Liver (tissue), 3 donors: ENCODE data around the gene INO80D.

ENCODE experiments used
- ATF3 ChIP-seq: IDR thresholded peaks from 2 replicates; pipeline ENCODE4 v1.6.1; 2016; ENCODE audit warnings: antibody characterized with exemption
- CTCF ChIP-seq: fragments of 150-350 bp; IDR thresholded peaks from 2 replicates; pipeline ENCODE4 v1.5.1; 2017; ENCODE audit warnings: improper control_type of control experiment, low read depth, low read length; ENCODE audit not compliant: missing input control
- FOXA1 ChIP-seq: IDR thresholded peaks from 2 replicates; pipeline ENCODE4 v1.6.1; 2016; ENCODE audit warnings: antibody characterized with exemption
- FOXA2 ChIP-seq: IDR thresholded peaks from 2 replicates; pipeline ENCODE4 v1.6.1; 2016; ENCODE audit warnings: antibody characterized with exemption
- GABPA ChIP-seq, 2 donors: IDR thresholded peaks in 1 of 2; conservative IDR thresholded peaks in 1 of 2; 2 replicates each; pipeline ENCODE4 v1.6.1; 2016; ENCODE audit warnings: antibody characterized with exemption in 2 of 2, mild to moderate bottlenecking in 1 of 2, moderate library complexity in 1 of 2
- HNF4A ChIP-seq, 2 donors: conservative IDR thresholded peaks; 2 replicates each; pipeline ENCODE4 v1.6.1; 2016; ENCODE audit warnings: antibody characterized with exemption in 2 of 2, mild to moderate bottlenecking in 2 of 2
- JUND ChIP-seq, 2 donors: IDR thresholded peaks; 2 replicates each; pipeline ENCODE4 v1.6.1; 2016; ENCODE audit warnings: antibody characterized with exemption in 2 of 2
- RAD21 ChIP-seq, 2 donors: IDR thresholded peaks; 2 replicates each; pipeline ENCODE4 v1.6.1; 2016; ENCODE audit warnings: antibody characterized with exemption in 2 of 2, mild to moderate bottlenecking in 2 of 2
- REST ChIP-seq: IDR thresholded peaks from 2 replicates; pipeline ENCODE4 v1.6.1; 2016; ENCODE audit warnings: antibody characterized with exemption, mild to moderate bottlenecking
- SP1 ChIP-seq: IDR thresholded peaks from 2 replicates; pipeline ENCODE4 v1.6.1; 2018; ENCODE audit warnings: antibody characterized with exemption, mild to moderate bottlenecking
- TAF1 ChIP-seq: conservative IDR thresholded peaks from 2 replicates; pipeline ENCODE4 v1.6.1; 2016; ENCODE audit warnings: antibody characterized with exemption, mild to moderate bottlenecking
- ZBTB33 ChIP-seq: IDR thresholded peaks from 2 replicates; pipeline ENCODE4 v1.6.1; 2016; ENCODE audit warnings: antibody characterized with exemption
- TF ChIP-seq, protein P1 (sequence below): IDR thresholded peaks from 2 replicates; pipeline ENCODE4 v1.6.1; 2016; ENCODE audit warnings: antibody characterized with exemption
- donor health status: healthy.
- donor health status: healthy.

DNA sequence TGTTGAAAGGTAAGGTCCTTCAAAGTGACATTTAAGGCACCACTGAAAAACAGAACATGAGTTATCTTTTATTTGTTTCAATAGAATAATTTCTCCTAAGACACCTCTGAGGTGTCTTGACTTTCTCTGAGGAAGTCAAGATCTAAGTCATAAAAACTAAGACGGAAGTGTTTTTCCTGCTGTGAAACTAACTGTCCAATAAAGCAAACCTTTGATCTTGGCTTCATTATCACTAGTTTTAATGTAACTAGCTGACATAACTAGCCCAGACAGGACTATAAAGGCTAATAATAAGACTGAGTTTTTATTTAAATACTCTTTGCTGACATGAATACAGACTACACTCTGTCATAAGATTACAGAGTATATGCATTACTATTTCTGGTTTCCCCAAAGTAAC lies 36.6 kb downstream of the INO80D start:
- TF ChIP-seq REST = no peak
- no peak for TF ChIP-seq CTCF
- no peak for TF ChIP-seq SP1
- TF ChIP-seq RAD21 (IDR thresholded peaks at IDR 0.05) = no peak
- TF ChIP-seq TAF1 = no peak
- TF ChIP-seq FOXA2 = no peak
- no peak for TF ChIP-seq ZBTB33
- TF ChIP-seq, protein P1, sequence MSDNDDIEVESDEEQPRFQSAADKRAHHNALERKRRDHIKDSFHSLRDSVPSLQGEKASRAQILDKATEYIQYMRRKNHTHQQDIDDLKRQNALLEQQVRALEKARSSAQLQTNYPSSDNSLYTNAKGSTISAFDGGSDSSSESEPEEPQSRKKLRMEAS = no peak
- no peak for TF ChIP-seq GABPA (IDR thresholded peaks at IDR 0.05 in 1 of 2, conservative IDR thresholded peaks at IDR 0.05 in 1 of 2)
- TF ChIP-seq JUND (IDR thresholded peaks at IDR 0.05) = no peak
- no peak for TF ChIP-seq HNF4A (conservative IDR thresholded peaks at IDR 0.05)
- no peak for TF ChIP-seq FOXA1
- no peak for TF ChIP-seq ATF3
